ENCODE measurements around the gene PSG4.
"Not testable (repeated sequence)": the region's sequence is repeated elsewhere in the genome, so short reads cannot be mapped to it uniquely, and the experiment has no call there.

Gene PSG4

GRCh38 chr19:43205471-43206105 lies at the start of gene PSG4:
TSS of gene PSG4 (minus strand) at chr19:43205638. CDS start at chr19:43205536, 102 bp downstream.
- not testable (repeated sequence) for DNase-seq (ENCODE audit: low spot score)

- not testable (repeated sequence) for DNase-seq (ENCODE audit: low spot score)
Observed at GRCh38 chr19:43251428-43251827, 46.0 kb upstream of the PSG4 start.

GRCh38 chr19:43250296-43250695 lies 44.9 kb upstream of the PSG4 start:
- not testable (repeated sequence) for DNase-seq (ENCODE audit: low spot score)

- not testable (repeated sequence) for DNase-seq (ENCODE audit: low spot score)
Observed at GRCh38 chr19:43248635-43249002, 43.2 kb upstream of the PSG4 start.

GRCh38 chr19:43247243-43247880 lies 41.9 kb upstream of the PSG4 start:
- not testable (repeated sequence) for DNase-seq (ENCODE audit: low spot score)

GRCh38 chr19:43245848-43246247 lies 40.4 kb upstream of the PSG4 start:
- not testable (repeated sequence) for DNase-seq (ENCODE audit: low spot score)

- DNase-seq (ENCODE audit: low spot score): not testable (repeated sequence)
Observed at GRCh38 chr19:43242211-43242610, 36.8 kb upstream of the PSG4 start.

GRCh38 chr19:43238213-43238612 lies 32.8 kb upstream of the PSG4 start:
- DNase-seq (ENCODE audit: low spot score): not testable (repeated sequence)

- DNase-seq (ENCODE audit: low spot score): not testable (repeated sequence)
Observed at GRCh38 chr19:43235686-43236085, 30.2 kb upstream of the PSG4 start.

- peak; percentile 22 for DNase-seq (ENCODE audit: low spot score)
Observed at GRCh38 chr19:43229315-43229714, 23.9 kb upstream of the PSG4 start.

GRCh38 chr19:43228730-43229129 lies 23.3 kb upstream of the PSG4 start:
- peak; percentile 11 for DNase-seq (ENCODE audit: low spot score)

- DNase-seq (ENCODE audit: low spot score): not testable (repeated sequence)
Observed at GRCh38 chr19:43226986-43227385, 21.5 kb upstream of the PSG4 start.

GRCh38 chr19:43224855-43225253 lies 19.4 kb upstream of the PSG4 start:
- no peak for DNase-seq (ENCODE audit: low spot score)

GRCh38 chr19:43224201-43224854 lies 18.9 kb upstream of the PSG4 start:
- peak; percentile 69 for DNase-seq (ENCODE audit: low spot score)

GRCh38 chr19:43221891-43222290 lies 16.5 kb upstream of the PSG4 start:
- not testable (repeated sequence) for DNase-seq (ENCODE audit: low spot score)

GRCh38 chr19:43219136-43219535 lies 13.7 kb upstream of the PSG4 start:
- DNase-seq (ENCODE audit: low spot score): not testable (repeated sequence)

- DNase-seq (ENCODE audit: low spot score): not testable (repeated sequence)
Observed at GRCh38 chr19:43215881-43216280, 10.4 kb upstream of the PSG4 start.

GRCh38 chr19:43207991-43208390 lies 2.6 kb upstream of the PSG4 start:
- no peak for DNase-seq (ENCODE audit: low spot score)

GRCh38 chr19:43207174-43207573 lies 1.7 kb upstream of the PSG4 start:
- DNase-seq (ENCODE audit: low spot score): not testable (repeated sequence)

GRCh38 chr19:43203611-43204010 lies 1.8 kb downstream of the PSG4 start:
- DNase-seq (ENCODE audit: low spot score): not testable (repeated sequence)

- DNase-seq (ENCODE audit: low spot score): peak; percentile 13
Observed at GRCh38 chr19:43201891-43202290, 3.5 kb downstream of the PSG4 start.

- peak; percentile 76 for DNase-seq (ENCODE audit: low spot score)
Observed at GRCh38 chr19:43201337-43201801, 4.1 kb downstream of the PSG4 start.

All from kidney tubule cell (primary cell).